Fibroblast of mammary gland (primary cell): ENCODE results near the gene DCN.
A peak's percentile ranks its signal among the peaks of the same experiment; 100 is the strongest.

Experiments used
- DNase-seq: peaks from one replicate; pipeline ENCODE4 v3.0.0-alpha.2; 2010; ENCODE audit warnings: low read depth
- H3K4me3 ChIP-seq: 2 replicates; pipeline ENCODE4 v1.5.1; 2011; ENCODE audit warnings: low read depth, mild to moderate bottlenecking, low read length, moderate library complexity; ENCODE audit not compliant: control insufficient read depth
- CTCF ChIP-seq: conservative IDR thresholded peaks from 2 replicates; pipeline ENCODE4 v1.5.1; 2011; ENCODE audit warnings: low read depth, low read length, inconsistent platforms; ENCODE audit not compliant: control insufficient read depth, insufficient read depth

DCN gene

GRCh38 chr12:91109581-91110310 lies 72.9 kb downstream of the DCN start:
- no peak for TF ChIP-seq CTCF
- DNase-seq, result no peak
- peak overlapping the region; percentile 51 for H3K4me3 ChIP-seq

- DNase-seq, result peak; percentile 80
- peak overlapping the region; percentile 23 for H3K4me3 ChIP-seq
- peak; percentile 70 for TF ChIP-seq CTCF
These were observed 73.5 kb downstream of the DCN start for GRCh38 chr12:91109148-91109564.

GRCh38 chr12:91108196-91108755 lies 74.3 kb downstream of the DCN start:
- peak; percentile 58 for DNase-seq
- no peak overlapping the region for H3K4me3 ChIP-seq
- no peak for TF ChIP-seq CTCF

- DNase-seq, result no peak
- TF ChIP-seq CTCF, result no peak
- no peak overlapping the region for H3K4me3 ChIP-seq
These were observed 76.3 kb downstream of the DCN start for GRCh38 chr12:91106283-91106682.

GRCh38 chr12:91105807-91106206 lies 76.8 kb downstream of the DCN start:
- peak; percentile 33 for DNase-seq
- no peak overlapping the region for H3K4me3 ChIP-seq
- no peak for TF ChIP-seq CTCF

GRCh38 chr12:91104812-91105466 lies 77.7 kb downstream of the DCN start:
- TF ChIP-seq CTCF, result no peak
- no peak overlapping the region for H3K4me3 ChIP-seq
- DNase-seq, result no peak

GRCh38 chr12:91103624-91104023 lies 79.0 kb downstream of the DCN start:
- no peak overlapping the region for H3K4me3 ChIP-seq
- no peak for TF ChIP-seq CTCF
- DNase-seq, result no peak
